DMS 273 (cell line): ENCODE results near the gene ALDH3B2.

Experiments used
- DNase-seq: peaks from one replicate; lab custom pipeline; 2025; ENCODE audit not compliant: unreplicated experiment; lab: John Stamatoyannopoulos, UW

Gene ALDH3B2

DNA sequence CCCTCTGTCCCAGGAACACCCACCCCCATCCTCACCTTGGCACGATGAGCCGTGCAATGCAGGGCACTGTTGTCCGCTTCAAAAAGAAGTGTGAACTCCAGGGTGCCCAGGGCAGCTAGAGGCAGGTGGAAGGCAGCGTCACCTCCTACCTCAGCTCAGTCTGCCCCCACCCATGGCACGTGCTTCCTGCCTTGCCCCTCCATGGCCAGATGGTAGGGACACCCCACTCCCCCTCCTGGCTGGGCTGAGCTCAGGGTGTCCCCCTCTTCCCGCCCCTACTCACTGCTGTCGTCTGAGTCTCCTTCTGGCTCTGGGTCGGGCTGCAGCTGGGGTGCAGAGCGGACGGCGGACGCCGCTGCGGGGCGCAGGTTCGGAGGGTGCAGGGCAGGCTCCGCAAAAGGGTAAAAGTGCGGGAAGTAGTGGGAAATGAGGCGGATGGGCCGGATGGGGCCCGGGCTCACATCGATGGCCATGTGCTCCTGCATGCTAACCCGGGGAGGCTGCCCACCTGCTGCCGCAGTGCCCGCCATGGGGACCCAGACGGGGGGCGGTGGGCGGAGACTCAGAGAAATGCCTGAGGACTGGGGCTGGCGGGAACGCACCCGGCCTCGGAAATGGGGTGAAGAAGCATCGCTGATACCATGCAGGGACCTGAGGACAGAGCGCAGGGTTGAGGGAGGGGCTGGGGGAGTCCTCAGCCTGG, 58.5 kb downstream of the ALDH3B2 start:
- DNase-seq, result no peak

- DNase-seq, result peak; percentile 69
Measured at GRCh38 chr11:67614730-67615714, 59.4 kb downstream of the ALDH3B2 start.

DNA sequence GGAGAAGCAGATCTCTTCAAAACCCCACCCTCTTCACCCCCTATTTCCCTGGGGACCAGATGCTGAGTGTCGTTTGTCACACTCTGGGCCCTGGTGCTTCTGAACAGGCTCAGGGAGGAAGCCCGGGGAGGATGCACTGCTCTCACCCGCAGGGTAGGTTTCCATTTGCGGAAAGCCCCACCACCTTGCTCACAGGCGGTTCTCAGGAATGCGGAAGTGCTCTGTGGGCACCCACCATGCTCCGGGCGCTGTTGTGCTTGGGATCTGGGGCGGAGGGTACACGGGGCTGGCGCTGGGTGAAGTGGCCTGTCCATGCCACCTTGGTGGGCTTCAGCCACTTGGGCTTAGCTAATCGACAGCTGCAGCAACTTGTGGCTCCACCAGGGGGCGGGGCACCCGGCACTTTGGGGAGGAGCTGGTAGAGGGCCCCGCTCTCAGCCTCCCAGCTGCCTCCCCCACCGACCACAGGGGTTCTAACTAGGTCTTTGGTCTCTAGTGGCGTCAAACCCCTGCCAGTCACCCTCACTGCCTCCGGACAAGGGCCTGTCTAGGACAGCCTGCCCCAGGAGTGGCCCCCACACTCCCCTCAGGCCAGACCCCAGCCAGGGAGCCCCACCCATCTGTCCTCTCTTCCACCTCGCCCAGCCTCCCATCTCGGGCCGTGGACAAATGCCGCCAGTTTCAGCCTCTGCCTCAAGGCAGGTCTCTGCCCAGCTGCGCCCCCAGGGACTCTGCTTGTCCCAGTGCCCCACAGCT, 60.3 kb downstream of the ALDH3B2 start:
- peak; percentile 78 for DNase-seq

GRCh38 chr11:67613313-67613959, 61.0 kb downstream of the ALDH3B2 start:
- no peak for DNase-seq

DNA sequence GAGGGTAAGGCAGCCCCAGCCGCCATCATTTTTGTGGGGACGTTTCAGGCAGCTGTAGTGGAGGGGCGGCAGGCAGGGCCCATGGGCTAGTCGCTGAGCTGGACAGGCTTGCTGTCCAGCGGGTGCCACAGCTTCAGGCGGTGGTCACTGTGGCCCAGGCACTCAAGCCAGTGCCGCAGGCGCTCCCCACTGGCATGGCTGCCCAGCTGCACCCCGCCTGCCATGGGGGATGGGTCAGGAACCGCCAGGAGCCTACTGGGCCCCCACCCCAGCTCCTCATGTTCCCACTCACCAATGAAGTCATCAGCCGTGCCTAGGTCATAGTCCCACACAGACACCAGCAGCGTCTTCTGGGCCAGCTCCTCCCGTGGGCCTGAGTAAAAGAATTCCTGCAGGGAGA, 61.7 kb downstream of the ALDH3B2 start:
- DNase-seq, result no peak
